Measurements from ENCODE around the gene UMAD1.

UMAD1 gene

DNA sequence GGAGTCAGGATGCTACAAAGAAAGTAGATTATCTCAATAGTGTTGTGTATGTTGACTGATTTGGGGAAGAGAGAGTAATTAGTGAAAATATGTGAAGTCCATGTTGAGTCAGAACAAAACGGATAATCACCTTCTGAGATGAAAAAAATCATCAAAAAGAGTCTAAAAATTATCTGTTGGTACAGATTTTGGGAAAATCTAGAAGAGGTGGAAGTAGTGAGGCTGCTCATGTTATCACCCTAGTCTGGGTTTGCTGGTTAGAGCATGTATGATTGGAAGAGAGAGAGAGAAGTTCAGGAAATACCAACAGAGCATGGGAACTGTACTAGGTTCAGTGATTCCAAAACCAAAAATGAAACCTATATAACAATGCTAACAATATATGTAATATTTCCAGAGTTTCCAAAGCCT is 65.6 kb downstream of the UMAD1 start:
- Histone ChIP-seq H3K27ac (replicated peaks) (no peak overlapping the region), H3K27me3 (ENCODE audit: insufficient read depth, poor library complexity, severe bottlenecking) (no peaks in the 10 kb centered on the region), H3K4me3 (replicated peaks; ENCODE audit: insufficient read depth, low read length) (no peak overlapping the region)
- TF ChIP-seq POLR2AphosphoS5 (IDR thresholded peaks at IDR 0.05; ENCODE audit: low read depth), result no peak
- TF ChIP-seq, protein P1, sequence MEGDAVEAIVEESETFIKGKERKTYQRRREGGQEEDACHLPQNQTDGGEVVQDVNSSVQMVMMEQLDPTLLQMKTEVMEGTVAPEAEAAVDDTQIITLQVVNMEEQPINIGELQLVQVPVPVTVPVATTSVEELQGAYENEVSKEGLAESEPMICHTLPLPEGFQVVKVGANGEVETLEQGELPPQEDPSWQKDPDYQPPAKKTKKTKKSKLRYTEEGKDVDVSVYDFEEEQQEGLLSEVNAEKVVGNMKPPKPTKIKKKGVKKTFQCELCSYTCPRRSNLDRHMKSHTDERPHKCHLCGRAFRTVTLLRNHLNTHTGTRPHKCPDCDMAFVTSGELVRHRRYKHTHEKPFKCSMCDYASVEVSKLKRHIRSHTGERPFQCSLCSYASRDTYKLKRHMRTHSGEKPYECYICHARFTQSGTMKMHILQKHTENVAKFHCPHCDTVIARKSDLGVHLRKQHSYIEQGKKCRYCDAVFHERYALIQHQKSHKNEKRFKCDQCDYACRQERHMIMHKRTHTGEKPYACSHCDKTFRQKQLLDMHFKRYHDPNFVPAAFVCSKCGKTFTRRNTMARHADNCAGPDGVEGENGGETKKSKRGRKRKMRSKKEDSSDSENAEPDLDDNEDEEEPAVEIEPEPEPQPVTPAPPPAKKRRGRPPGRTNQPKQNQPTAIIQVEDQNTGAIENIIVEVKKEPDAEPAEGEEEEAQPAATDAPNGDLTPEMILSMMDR (IDR thresholded peaks at IDR 0.05; ENCODE audit: insufficient read depth, low read length), result no peak
- no peak for TF ChIP-seq GABPA (IDR thresholded peaks at IDR 0.05; ENCODE audit: low read depth)
- TF ChIP-seq SPI1 (IDR thresholded peaks at IDR 0.05; ENCODE audit: borderline replicate concordance, low read depth), result no peak
- TF ChIP-seq, protein P2, sequence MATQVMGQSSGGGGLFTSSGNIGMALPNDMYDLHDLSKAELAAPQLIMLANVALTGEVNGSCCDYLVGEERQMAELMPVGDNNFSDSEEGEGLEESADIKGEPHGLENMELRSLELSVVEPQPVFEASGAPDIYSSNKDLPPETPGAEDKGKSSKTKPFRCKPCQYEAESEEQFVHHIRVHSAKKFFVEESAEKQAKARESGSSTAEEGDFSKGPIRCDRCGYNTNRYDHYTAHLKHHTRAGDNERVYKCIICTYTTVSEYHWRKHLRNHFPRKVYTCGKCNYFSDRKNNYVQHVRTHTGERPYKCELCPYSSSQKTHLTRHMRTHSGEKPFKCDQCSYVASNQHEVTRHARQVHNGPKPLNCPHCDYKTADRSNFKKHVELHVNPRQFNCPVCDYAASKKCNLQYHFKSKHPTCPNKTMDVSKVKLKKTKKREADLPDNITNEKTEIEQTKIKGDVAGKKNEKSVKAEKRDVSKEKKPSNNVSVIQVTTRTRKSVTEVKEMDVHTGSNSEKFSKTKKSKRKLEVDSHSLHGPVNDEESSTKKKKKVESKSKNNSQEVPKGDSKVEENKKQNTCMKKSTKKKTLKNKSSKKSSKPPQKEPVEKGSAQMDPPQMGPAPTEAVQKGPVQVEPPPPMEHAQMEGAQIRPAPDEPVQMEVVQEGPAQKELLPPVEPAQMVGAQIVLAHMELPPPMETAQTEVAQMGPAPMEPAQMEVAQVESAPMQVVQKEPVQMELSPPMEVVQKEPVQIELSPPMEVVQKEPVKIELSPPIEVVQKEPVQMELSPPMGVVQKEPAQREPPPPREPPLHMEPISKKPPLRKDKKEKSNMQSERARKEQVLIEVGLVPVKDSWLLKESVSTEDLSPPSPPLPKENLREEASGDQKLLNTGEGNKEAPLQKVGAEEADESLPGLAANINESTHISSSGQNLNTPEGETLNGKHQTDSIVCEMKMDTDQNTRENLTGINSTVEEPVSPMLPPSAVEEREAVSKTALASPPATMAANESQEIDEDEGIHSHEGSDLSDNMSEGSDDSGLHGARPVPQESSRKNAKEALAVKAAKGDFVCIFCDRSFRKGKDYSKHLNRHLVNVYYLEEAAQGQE (IDR thresholded peaks at IDR 0.05; ENCODE audit: insufficient replicate concordance, low read depth), result no peak
- no peak for DNase-seq (ENCODE audit: low read depth in 1 of 2, low spot score in 1 of 2)

DNA sequence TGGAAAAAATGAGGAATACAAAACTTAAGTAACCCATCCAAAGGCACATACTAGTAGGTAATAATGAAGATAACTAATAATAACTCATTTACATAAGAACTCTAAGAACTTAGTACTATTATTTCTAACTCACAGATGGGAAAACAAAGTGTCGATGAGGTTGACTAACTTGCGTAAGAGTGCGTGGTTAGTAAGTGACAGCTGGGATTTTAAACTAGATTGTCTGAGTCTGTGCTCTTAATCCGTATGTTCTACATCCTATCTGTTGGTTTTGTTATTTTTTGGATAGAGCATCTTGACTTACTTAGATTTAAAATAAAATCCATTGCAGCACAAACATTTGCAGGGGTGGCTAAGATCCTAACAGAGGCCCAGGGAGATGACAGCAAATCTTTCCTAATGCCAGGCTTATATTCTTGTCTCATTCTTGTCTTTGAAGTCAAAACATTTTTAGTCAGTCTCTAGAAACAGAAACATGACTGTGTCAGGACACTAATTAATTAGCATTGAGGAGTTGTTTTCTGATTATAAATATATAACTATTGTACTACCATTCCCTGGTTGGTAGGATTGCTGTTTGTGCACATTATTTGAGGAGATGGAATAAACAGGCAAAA is 66.1 kb downstream of the UMAD1 start:
- H3K27ac ChIP-seq (replicated peaks), result no peak overlapping the region
- no peak overlapping the region for H3K4me3 ChIP-seq (replicated peaks; ENCODE audit: insufficient read depth, low read length)
- DNase-seq (ENCODE audit: low read depth in 1 of 2, low spot score in 1 of 2), result no peak
- TF ChIP-seq SPI1 (IDR thresholded peaks at IDR 0.05; ENCODE audit: borderline replicate concordance, low read depth), result no peak
- TF ChIP-seq, protein P2 (IDR thresholded peaks at IDR 0.05; ENCODE audit: insufficient replicate concordance, low read depth), result no peak
- TF ChIP-seq, protein P1 (IDR thresholded peaks at IDR 0.05; ENCODE audit: insufficient read depth, low read length), result no peak
- no peak for TF ChIP-seq POLR2AphosphoS5 (IDR thresholded peaks at IDR 0.05; ENCODE audit: low read depth)
- TF ChIP-seq GABPA (IDR thresholded peaks at IDR 0.05; ENCODE audit: low read depth), result no peak
- no peaks in the 10 kb centered on the region for H3K27me3 ChIP-seq (ENCODE audit: insufficient read depth, poor library complexity, severe bottlenecking)

GRCh38 chr7:7707246-7707645 is 66.7 kb downstream of the UMAD1 start:
- H3K27ac ChIP-seq (replicated peaks), result no peak overlapping the region
- no peak overlapping the region for H3K4me3 ChIP-seq (replicated peaks; ENCODE audit: insufficient read depth, low read length)
- no peaks in the 10 kb centered on the region for H3K27me3 ChIP-seq (ENCODE audit: insufficient read depth, poor library complexity, severe bottlenecking)
- TF ChIP-seq, protein P1 (IDR thresholded peaks at IDR 0.05; ENCODE audit: insufficient read depth, low read length), result no peak
- TF ChIP-seq SPI1 (IDR thresholded peaks at IDR 0.05; ENCODE audit: borderline replicate concordance, low read depth), result no peak
- no peak for DNase-seq (ENCODE audit: low read depth in 1 of 2, low spot score in 1 of 2)

- DNase-seq (ENCODE audit: low read depth in 1 of 2, low spot score in 1 of 2), result no peak
- no peak overlapping the region for H3K4me3 ChIP-seq (replicated peaks; ENCODE audit: insufficient read depth, low read length)
- H3K27ac ChIP-seq (replicated peaks), result no peak overlapping the region
Observed at GRCh38 chr7:7707806-7708205, 67.3 kb downstream of the UMAD1 start.

More at GRCh38 chr7:7707806-7708205, 67.3 kb downstream of the UMAD1 start:
- no peaks in the 10 kb centered on the region for H3K27me3 ChIP-seq (ENCODE audit: insufficient read depth, poor library complexity, severe bottlenecking)
- TF ChIP-seq POLR2AphosphoS5 (IDR thresholded peaks at IDR 0.05; ENCODE audit: low read depth) (no peak), GABPA (IDR thresholded peaks at IDR 0.05; ENCODE audit: low read depth) (no peak), SPI1 (IDR thresholded peaks at IDR 0.05; ENCODE audit: borderline replicate concordance, low read depth) (no peak)
- TF ChIP-seq, protein P2 (IDR thresholded peaks at IDR 0.05; ENCODE audit: insufficient replicate concordance, low read depth), result no peak
- TF ChIP-seq, protein P1 (IDR thresholded peaks at IDR 0.05; ENCODE audit: insufficient read depth, low read length), result no peak

Data from HL-60 (cell line).